Measurements from ENCODE around the gene CDK15.

DNA sequence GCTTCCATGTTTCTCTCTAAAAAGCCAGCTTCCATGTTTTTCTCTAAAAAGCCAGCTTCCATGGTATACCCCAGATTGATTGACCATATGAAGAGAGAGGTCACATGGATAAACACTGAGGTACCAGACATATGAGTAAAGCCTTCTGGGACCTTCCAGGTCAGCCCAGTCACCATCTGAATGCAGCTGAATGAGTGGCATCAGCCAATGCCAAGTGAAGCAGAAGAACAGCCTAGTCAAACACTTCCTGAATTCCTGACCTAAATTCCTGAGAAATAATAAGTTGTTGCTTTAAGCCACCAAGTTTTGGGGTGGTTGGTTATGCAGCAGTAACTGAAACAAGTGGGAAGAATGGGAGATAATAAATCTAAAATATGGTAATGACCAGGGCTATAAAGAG is 19.9 kb upstream of the CDK15 start:
- TF ChIP-seq, protein P1, sequence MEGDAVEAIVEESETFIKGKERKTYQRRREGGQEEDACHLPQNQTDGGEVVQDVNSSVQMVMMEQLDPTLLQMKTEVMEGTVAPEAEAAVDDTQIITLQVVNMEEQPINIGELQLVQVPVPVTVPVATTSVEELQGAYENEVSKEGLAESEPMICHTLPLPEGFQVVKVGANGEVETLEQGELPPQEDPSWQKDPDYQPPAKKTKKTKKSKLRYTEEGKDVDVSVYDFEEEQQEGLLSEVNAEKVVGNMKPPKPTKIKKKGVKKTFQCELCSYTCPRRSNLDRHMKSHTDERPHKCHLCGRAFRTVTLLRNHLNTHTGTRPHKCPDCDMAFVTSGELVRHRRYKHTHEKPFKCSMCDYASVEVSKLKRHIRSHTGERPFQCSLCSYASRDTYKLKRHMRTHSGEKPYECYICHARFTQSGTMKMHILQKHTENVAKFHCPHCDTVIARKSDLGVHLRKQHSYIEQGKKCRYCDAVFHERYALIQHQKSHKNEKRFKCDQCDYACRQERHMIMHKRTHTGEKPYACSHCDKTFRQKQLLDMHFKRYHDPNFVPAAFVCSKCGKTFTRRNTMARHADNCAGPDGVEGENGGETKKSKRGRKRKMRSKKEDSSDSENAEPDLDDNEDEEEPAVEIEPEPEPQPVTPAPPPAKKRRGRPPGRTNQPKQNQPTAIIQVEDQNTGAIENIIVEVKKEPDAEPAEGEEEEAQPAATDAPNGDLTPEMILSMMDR (IDR thresholded peaks at IDR 0.05), result no peak
- TF ChIP-seq POLR2A (IDR thresholded peaks at IDR 0.05), result no peak

Data from gastroesophageal sphincter (tissue), 3 donors.